Smooth muscle cell of the brain vasculature (primary cell): Measurements from ENCODE around the gene EEFSEC.
"Not testable (repeated sequence)": the region's sequence is repeated elsewhere in the genome, so short reads cannot be mapped to it uniquely, and the experiment has no call there.

ENCODE experiments used
- DNase-seq: peaks from one replicate; pipeline ENCODE4 v3.0.0-alpha.2; 2012; ENCODE audit warnings: low read depth, low spot score

EEFSEC gene

GRCh38 chr3:128152419-128153155, 694 bp upstream of the EEFSEC start:
- DNase-seq: no peak

GRCh38 chr3:128154354-128154753, 1.1 kb downstream of the EEFSEC start:
- not testable (repeated sequence) for DNase-seq

- no peak for DNase-seq
Observed at GRCh38 chr3:128155616-128156360, 2.5 kb downstream of the EEFSEC start.

GRCh38 chr3:128160661-128161060, 7.4 kb downstream of the EEFSEC start:
- no peak for DNase-seq

- no peak for DNase-seq
Observed at GRCh38 chr3:128163432-128163831, 10.2 kb downstream of the EEFSEC start.

GRCh38 chr3:128166971-128167453, 13.7 kb downstream of the EEFSEC start:
- DNase-seq: no peak

GRCh38 chr3:128167646-128167972, 14.3 kb downstream of the EEFSEC start:
- DNase-seq: no peak

- no peak for DNase-seq
Observed at GRCh38 chr3:128167973-128168674, 14.8 kb downstream of the EEFSEC start.

GRCh38 chr3:128168836-128169235, 15.6 kb downstream of the EEFSEC start:
- no peak for DNase-seq

GRCh38 chr3:128170866-128171516, 17.7 kb downstream of the EEFSEC start:
- peak; percentile 47 for DNase-seq

GRCh38 chr3:128173200-128173599, 19.9 kb downstream of the EEFSEC start:
- DNase-seq: no peak

GRCh38 chr3:128173849-128174248, 20.6 kb downstream of the EEFSEC start:
- DNase-seq: no peak

GRCh38 chr3:128174675-128175590, 21.7 kb downstream of the EEFSEC start:
- DNase-seq: no peak

- DNase-seq: no peak
Observed at GRCh38 chr3:128175768-128176167, 22.5 kb downstream of the EEFSEC start.

GRCh38 chr3:128176276-128176833, 23.1 kb downstream of the EEFSEC start:
- DNase-seq: no peak

- no peak for DNase-seq
Observed at GRCh38 chr3:128177865-128178264, 24.6 kb downstream of the EEFSEC start.

- DNase-seq: no peak
Observed at GRCh38 chr3:128178782-128179483, 25.7 kb downstream of the EEFSEC start.

GRCh38 chr3:128179484-128179819, 26.2 kb downstream of the EEFSEC start:
- no peak for DNase-seq

GRCh38 chr3:128180436-128180835, 27.2 kb downstream of the EEFSEC start:
- no peak for DNase-seq

- no peak for DNase-seq
Observed at GRCh38 chr3:128180913-128181312, 27.6 kb downstream of the EEFSEC start.
